GM12801 (cell line): Measurements from ENCODE around the gene PYROXD2.

Source experiments
- TF ChIP-seq, protein P1 (sequence below): IDR thresholded peaks from one replicate; pipeline ENCODE4 v1.5.1; 2011; ENCODE audit warnings: control low read depth; ENCODE audit not compliant: insufficient read length; ENCODE audit errors: extremely low read depth

PYROXD2 gene

DNA sequence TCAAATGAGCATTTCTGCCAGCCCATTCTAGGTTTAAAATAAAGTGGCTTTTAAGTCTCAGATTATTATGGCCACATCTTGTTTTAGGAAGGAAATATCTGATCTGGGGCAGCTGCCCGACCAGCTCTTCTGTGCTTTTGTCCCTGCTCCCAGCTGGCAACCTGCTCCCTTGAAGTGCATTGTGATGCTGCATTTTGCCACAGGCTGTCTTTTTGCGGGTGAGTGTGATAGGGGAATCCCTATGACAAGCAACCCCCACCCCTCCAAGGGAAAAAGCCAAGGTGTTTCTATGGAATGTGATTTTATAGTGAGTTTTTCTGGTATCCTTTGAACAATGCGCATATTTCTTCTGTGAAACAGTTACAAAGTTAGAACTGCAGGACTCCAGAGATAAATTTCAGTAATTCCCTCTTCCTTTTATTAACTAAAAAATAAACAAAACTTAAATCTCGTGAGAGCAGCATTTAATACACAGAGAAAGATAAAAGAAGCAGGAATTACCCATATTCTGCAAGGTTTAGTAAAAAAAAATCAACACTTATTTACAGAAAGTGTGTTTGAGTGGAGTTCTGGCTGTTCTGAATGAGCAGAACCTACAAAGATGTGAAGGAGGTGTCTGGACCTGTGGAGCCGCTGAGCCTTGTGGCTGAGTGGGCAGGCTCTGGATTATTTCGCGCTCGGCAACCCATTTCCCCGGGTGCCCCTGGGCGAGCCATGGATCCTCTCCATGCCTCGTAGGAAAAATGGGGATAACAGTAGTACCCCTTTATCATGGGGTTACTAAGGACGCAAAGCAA lies 41.9 kb upstream of the PYROXD2 start:
- TF ChIP-seq, protein P1, sequence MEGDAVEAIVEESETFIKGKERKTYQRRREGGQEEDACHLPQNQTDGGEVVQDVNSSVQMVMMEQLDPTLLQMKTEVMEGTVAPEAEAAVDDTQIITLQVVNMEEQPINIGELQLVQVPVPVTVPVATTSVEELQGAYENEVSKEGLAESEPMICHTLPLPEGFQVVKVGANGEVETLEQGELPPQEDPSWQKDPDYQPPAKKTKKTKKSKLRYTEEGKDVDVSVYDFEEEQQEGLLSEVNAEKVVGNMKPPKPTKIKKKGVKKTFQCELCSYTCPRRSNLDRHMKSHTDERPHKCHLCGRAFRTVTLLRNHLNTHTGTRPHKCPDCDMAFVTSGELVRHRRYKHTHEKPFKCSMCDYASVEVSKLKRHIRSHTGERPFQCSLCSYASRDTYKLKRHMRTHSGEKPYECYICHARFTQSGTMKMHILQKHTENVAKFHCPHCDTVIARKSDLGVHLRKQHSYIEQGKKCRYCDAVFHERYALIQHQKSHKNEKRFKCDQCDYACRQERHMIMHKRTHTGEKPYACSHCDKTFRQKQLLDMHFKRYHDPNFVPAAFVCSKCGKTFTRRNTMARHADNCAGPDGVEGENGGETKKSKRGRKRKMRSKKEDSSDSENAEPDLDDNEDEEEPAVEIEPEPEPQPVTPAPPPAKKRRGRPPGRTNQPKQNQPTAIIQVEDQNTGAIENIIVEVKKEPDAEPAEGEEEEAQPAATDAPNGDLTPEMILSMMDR = no peak

DNA sequence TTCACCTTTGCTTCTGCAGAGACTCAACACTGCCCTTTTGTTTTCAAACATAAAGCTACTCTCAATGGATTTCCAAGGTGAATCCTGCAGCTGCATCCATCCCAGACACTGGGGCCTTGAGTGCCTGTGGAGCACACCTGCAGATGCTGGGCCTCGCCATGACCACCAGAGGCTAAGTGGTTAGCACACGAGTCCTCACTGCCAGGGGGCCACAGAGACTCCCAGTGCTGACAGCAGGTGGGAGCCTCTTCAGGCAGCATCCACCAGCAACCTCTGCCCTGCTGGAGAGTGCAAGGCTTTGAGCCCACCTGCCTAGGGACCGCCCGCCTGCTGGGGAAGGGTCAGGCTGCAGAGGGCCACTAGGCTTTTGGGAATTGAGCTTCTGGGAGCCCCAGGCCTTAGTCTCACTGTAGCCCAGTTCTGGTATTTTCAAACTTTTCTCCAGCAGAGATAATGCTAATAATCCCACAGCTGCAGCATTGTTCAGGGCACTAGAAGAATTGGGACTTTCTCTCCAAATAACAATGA lies 41.1 kb upstream of the PYROXD2 start:
- TF ChIP-seq, protein P1 = no peak

DNA sequence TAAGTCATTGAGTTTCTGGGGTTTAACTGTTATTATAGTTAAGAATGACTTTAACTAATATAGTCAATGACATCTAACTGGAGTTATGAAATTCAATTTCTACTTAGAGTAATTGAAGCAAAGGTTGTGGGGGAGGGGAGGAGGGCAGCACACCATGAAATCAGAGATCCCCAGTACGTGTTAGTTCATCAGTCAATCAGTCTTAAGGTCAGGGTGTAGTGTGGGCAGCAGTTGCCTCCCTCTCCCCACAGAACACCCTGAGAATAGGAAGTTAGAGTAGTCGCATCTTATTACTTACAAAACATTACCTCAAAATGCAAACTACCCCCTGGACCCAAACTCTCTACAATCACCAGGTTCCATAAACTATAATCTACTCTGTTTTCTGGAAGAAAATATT lies 38.7 kb upstream of the PYROXD2 start:
- TF ChIP-seq, protein P1 = no peak

DNA sequence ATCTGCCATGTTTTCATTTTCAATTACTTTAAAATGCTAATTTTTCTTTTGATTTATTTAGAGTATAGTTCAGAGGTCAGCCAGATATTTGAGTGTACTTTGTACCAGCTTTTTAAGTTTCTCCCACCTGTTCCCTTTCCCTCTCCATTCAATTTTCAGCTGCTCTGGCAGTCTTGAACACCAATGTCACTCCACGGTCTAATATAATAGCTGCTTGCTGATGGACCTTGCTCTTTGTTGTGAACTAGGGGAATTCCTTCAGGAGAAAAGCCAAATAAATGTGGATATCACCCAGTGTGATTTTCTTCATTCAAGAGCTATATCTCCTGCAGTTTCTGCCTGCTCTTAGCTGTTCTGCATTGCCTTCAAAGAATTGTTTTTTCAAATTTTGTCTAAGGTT lies 35.6 kb upstream of the PYROXD2 start:
- TF ChIP-seq, protein P1 = no peak

DNA sequence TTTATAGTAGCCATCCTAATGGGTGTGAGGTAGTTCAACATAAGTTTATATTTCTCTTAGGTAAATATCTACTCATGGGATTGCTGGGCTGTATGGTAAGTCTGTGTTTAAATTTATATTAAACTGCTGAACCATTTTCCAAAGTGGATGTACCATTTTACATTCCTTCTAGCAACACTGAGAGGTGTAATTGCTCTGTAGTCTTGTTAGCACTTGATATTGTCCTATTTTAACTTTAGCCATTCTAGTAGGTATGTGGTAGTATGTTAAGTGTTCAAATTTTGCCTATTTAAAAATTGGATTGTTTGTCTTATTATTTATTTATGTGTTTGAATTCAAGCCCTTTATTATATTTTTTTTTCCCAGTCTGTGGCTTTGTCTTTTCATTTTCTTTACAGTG lies 34.3 kb upstream of the PYROXD2 start:
- TF ChIP-seq, protein P1 = no peak

DNA sequence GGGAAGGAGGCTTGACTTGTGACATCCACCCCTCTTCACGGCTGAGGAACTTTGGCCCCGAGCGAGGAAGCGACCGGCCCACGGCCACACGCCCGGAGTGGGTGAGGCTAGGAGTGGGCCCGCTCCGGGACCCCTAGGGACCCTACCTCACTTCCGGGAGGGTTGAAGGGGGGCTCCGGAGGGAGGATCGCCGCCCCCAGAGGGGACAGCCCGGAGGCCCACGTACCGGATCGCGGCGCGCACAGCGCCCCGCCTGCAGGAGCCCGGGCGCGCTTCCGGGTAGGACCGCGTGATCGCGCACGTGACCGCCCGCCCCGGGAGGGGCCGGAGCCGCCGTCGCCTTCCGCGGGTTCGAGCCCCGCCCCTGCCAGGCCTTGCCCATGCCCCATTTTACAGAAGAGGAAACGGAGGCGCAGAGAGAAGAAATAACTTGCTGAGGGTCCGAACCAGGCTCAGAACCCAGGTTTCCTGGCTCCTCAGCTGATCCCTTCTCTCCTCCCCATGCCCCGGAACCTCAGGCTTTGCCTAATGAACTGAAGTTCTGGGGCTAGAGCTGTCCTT lies 31.8 kb upstream of the PYROXD2 start, which contains the start of gene HPS1:
Gene HPS1 (minus strand): TSS at position 275 of the 561 bp plus-strand sequence. CDS start 3,695 bp downstream, outside the sequence.
- TF ChIP-seq, protein P1 = no peak

DNA sequence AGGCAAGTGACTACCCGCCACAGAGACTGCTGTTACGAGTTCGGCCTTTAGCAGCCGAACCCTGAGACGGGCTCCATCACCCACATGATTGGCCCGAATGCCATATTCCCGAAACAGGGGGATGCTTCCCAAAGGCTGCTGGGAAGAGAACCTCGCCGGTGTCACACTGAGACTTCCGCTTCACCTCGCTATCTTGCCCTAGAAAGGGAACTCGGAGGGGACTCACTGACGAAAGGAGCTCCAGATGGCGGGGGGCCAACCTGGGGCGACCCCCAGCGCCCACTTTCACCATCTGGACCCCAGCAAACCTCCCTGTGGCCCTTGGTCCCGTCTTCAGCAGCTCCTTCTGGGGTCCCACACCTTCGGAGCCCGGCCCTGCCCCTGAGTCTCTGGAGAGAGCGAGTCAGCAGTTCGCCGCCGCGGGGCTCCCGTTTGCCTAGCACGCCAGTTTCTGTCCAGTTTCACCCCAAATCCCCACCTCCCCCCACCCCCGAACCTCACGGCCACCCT lies 31.2 kb upstream of the PYROXD2 start:
- TF ChIP-seq, protein P1 = no peak
